ENCODE results near the gene ADAMTS2. TPM values are rescaled to one million over a fixed set of nuclear protein-coding genes. Genes with fewer than 3 reads are reported as not detected.
"Not testable (repeated sequence)": the region's sequence is repeated elsewhere in the genome, so short reads cannot be mapped to it uniquely, and the experiment has no call there.

The ADAMTS2 gene
- total RNA-seq, 1 donor from 2014 or later = 18.9 TPM

DNA sequence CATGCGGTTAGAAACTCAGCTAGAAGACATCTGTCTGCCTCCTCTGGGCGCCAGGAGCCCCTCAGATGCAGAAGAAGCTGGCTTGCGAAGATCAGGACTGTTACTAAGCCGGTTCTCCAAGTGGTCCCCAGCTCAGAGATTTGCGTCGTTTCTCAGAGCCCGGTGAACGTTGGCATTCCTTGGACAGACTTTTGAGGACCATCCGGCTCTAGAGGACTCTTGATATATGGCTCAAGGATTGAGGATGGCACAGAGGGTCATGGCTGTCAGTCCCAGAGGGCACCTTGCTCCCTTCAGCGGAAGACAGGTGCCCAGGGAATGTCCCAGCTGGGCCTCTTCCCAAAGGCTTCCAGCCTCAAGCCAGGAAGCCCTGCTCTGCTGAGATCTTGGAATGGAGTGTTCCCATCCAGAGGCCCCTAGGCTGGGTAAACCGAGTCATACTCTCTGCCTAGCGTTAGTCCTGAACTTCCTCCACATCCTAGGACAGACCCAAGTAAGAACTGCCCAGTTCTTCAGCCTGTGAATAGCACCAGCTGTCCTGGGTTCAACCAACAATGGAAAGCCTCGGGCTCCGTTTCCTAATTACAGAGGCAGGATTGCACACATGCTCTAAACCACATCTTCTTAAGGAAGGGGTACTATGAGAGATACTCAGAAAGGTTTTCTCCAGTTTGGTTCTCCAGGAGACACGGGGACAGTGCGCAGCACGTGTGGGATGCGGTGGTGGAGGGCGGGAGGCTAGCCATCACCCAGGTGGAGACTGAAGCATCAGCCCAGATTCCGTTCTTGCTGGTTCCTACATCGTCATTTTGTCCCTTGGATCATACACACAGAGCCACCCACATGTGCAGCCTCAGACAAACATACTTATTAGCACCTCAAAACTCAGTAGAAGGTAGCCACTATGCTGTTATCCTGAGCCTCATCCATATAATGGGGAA is 233.7 kb downstream of the ADAMTS2 start:
- DNase-seq (ENCODE audit: low spot score) = peak; percentile 8

DNA sequence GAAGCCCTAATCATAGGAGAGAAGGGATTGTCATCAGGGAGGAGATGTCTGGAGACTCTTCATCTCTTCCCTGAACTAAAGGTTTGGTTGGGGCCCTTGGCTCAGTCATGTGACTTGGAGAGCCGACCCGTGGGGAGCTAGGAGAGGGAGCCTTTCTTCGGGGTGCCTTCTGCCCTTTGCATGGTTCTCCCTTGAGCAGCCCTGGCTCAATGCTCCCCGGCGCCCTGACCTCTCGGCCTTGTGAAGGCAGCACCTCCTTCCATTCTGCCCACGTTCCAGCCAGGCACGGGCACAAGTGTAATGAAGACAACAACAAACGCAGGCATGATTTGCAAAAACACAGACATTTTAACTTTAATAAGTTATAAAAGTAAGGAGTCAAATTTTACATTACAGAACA is 234.7 kb downstream of the ADAMTS2 start:
- no peak for DNase-seq (ENCODE audit: low spot score)

GRCh38 chr5:179101282-179101681 is 244.0 kb downstream of the ADAMTS2 start:
- DNase-seq (ENCODE audit: low spot score) = not testable (repeated sequence)

DNA sequence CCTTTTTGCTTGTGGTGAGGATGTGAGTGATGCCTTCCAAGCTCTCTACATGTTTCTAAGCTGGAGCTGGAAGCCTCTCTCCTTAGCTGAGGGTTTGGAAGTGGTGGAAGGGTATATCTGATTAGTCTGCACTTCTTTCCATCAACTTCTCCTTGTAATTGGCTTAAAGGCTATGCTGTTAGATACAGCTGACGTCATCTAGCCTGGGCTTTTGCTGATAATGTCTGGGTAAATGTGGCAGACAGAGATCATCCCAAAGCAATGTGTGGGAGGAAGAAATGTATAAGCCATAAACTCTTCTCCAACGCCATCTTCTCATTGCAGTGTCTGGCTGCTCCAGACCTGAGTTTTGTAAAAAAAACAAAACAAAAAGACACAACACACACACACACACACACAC is 255.8 kb downstream of the ADAMTS2 start:
- no peak for DNase-seq (ENCODE audit: low spot score)

GRCh38 chr5:179080724-179081123 is 264.5 kb downstream of the ADAMTS2 start:
- DNase-seq (ENCODE audit: low spot score) = no peak

GRCh38 chr5:179079165-179079987 is 265.9 kb downstream of the ADAMTS2 start:
- no peak for DNase-seq (ENCODE audit: low spot score)

DNA sequence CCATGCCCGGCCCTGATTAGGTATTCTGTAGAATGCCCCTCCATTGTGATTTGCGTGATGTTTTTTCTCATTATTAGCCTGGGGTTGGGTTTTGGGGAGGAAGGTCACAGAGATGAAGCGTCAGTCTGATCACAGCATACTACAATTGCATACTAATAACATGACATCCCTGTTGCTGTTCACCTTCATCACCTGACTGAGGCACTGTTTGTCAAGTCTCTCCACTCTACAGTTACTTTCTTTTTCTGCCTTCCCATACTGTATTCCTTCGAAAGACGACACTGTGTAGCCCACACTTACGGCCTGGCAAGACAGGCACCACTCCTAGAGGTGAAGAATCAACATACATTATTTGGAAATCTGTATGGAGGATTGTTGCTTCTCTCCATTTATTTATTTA is 279.6 kb downstream of the ADAMTS2 start:
- DNase-seq (ENCODE audit: low spot score) = no peak

- DNase-seq (ENCODE audit: low spot score) = no peak
These were observed 284.2 kb downstream of the ADAMTS2 start for GRCh38 chr5:179061025-179061424.

Other genes with a start within 250 kb of the ADAMTS2 start
- gene RUFY1, start 205.1 kb upstream of the ADAMTS2 start, total RNA-seq = 54.7 TPM

Data from mucosa of gallbladder (tissue), 1 donor.